PC-3 (cell line): ENCODE measurements around the gene NFIX.

Experiments used
- EZH2 ChIP-seq: fragments of 300-600 bp; sonication (generic); IDR thresholded peaks from one replicate; pipeline ENCODE4 v1.6.1; 2017; ENCODE audit warnings: antibody characterized with exemption, mild to moderate bottlenecking, low read length; ENCODE audit not compliant: unreplicated experiment
- EZH2phosphoT487 ChIP-seq: fragments of 300-600 bp; sonication (generic); IDR thresholded peaks from 2 replicates; pipeline ENCODE4 v1.6.1; 2018; ENCODE audit warnings: mild to moderate bottlenecking, antibody characterized with exemption, low read length, borderline replicate concordance
- TF ChIP-seq, protein P1 (sequence below): fragments of 300-600 bp; sonication (generic); conservative IDR thresholded peaks from 2 replicates; pipeline ENCODE4 v1.5.1; 2017; ENCODE audit warnings: antibody characterized with exemption, low read depth, mild to moderate bottlenecking, low read length

GRCh38 chr19:13087795-13088537 lies 92.7 kb downstream of the NFIX start:
- TF ChIP-seq, protein P1, sequence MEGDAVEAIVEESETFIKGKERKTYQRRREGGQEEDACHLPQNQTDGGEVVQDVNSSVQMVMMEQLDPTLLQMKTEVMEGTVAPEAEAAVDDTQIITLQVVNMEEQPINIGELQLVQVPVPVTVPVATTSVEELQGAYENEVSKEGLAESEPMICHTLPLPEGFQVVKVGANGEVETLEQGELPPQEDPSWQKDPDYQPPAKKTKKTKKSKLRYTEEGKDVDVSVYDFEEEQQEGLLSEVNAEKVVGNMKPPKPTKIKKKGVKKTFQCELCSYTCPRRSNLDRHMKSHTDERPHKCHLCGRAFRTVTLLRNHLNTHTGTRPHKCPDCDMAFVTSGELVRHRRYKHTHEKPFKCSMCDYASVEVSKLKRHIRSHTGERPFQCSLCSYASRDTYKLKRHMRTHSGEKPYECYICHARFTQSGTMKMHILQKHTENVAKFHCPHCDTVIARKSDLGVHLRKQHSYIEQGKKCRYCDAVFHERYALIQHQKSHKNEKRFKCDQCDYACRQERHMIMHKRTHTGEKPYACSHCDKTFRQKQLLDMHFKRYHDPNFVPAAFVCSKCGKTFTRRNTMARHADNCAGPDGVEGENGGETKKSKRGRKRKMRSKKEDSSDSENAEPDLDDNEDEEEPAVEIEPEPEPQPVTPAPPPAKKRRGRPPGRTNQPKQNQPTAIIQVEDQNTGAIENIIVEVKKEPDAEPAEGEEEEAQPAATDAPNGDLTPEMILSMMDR, result no peak
- TF ChIP-seq EZH2phosphoT487 (no peak), EZH2 (no peak)
